ENCODE data around the gene IFIH1. TPM values are rescaled to one million over a fixed set of nuclear protein-coding genes. Genes with fewer than 3 reads are reported as not detected.

IFIH1 gene
- total RNA-seq, 1 experiment from 2014 or later: 4.7 TPM

DNA sequence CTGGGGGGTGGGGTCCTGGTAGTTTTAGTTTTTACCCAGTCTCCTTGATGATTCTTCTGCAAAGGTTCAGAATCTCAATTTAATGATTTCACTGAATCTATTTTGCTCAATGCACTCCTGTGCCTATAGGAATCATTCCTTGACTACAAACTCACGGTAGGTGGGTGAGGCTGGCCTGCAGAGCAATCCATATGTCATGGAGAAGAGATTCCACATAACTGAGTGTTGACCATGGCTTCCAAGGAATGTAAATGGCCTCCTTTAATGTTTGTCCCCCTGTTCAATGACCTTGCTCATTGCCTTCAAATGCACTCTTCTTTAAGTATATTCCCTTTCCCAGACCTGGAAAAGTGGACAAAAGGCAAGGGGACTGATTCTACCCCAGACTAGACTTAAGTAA, 87.7 kb downstream of the IFIH1 start:
- Histone ChIP-seq H3K79me2 (ENCODE audit: low read depth) (no peaks in the 10 kb centered on the region), H3K9me3 (ENCODE audit: insufficient read depth, low read depth) (no peaks in the 10 kb centered on the region), H3K36me3 (ENCODE audit: low read depth) (no peaks in the 10 kb centered on the region), H3K4me3 (no peak overlapping the region), H3K9me2 (ENCODE audit: insufficient read depth) (no peaks in the 10 kb centered on the region), H3K27me3 (ENCODE audit: insufficient read depth, low read depth) (no peaks in the 10 kb centered on the region), H3K4me1 (replicated peaks; ENCODE audit: insufficient read depth) (no peaks in the 10 kb centered on the region), H4K20me1 (ENCODE audit: insufficient read depth) (no peaks in the 10 kb centered on the region), H3K4me2 (no peak overlapping the region), H2AFZ (no peak overlapping the region), H3F3A (ENCODE audit: insufficient read depth, low read depth) (no peaks in the 10 kb centered on the region), H3K27ac (no peak overlapping the region)
- intact Hi-C loops (cut with micrococcal nuclease; ENCODE audit: unreplicated experiment): no loop called here
- ChIA-PET POLR2A (ENCODE audit: unreplicated experiment) (no interaction called here), CTCF (no interaction called here)
- no TSS peak for BruUV-seq (replicated peaks)
- no peak for DNase-seq
- no peak for TF ChIP-seq EZH2 (IDR thresholded peaks at IDR 0.05; ENCODE audit: low read depth)
- TF ChIP-seq, protein P1, sequence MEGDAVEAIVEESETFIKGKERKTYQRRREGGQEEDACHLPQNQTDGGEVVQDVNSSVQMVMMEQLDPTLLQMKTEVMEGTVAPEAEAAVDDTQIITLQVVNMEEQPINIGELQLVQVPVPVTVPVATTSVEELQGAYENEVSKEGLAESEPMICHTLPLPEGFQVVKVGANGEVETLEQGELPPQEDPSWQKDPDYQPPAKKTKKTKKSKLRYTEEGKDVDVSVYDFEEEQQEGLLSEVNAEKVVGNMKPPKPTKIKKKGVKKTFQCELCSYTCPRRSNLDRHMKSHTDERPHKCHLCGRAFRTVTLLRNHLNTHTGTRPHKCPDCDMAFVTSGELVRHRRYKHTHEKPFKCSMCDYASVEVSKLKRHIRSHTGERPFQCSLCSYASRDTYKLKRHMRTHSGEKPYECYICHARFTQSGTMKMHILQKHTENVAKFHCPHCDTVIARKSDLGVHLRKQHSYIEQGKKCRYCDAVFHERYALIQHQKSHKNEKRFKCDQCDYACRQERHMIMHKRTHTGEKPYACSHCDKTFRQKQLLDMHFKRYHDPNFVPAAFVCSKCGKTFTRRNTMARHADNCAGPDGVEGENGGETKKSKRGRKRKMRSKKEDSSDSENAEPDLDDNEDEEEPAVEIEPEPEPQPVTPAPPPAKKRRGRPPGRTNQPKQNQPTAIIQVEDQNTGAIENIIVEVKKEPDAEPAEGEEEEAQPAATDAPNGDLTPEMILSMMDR (conservative IDR thresholded peaks at IDR 0.05): no peak

DNA sequence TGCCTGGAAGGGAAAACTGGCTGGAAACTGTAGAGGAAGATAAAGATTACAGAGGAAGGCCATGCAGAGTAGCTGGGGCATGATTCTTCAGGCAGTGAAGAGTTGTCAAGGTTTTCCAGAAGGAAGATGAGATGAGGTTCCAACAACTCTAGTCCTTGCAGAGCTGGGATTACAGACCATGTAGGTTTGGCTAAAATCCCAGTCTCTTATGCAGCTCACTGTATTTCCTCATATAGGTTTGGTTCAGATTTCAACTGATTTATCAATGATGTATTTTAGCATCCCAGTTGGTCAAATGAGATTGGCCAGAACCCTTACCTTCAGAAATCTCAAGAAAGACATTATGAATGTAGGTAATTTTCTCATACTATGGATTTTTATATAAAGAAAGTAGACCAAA, 91.6 kb downstream of the IFIH1 start:
- no peak for DNase-seq
- H3K36me3 ChIP-seq (ENCODE audit: low read depth): no peaks in the 10 kb centered on the region
- H3F3A ChIP-seq (ENCODE audit: insufficient read depth, low read depth): no peaks in the 10 kb centered on the region
- no peaks in the 10 kb centered on the region for H3K27me3 ChIP-seq (ENCODE audit: insufficient read depth, low read depth)
- H3K27ac ChIP-seq: no peak overlapping the region
- no peak overlapping the region for H3K4me2 ChIP-seq
- no peaks in the 10 kb centered on the region for H3K4me1 ChIP-seq (replicated peaks; ENCODE audit: insufficient read depth)
- no peaks in the 10 kb centered on the region for H3K9me2 ChIP-seq (ENCODE audit: insufficient read depth)
- H2AFZ ChIP-seq: no peak overlapping the region
- ChIA-PET POLR2A (ENCODE audit: unreplicated experiment) (no interaction called here), CTCF (no interaction called here)
- intact Hi-C loops (cut with micrococcal nuclease; ENCODE audit: unreplicated experiment): no loop called here
- no peaks in the 10 kb centered on the region for H3K79me2 ChIP-seq (ENCODE audit: low read depth)
- no peak overlapping the region for H3K4me3 ChIP-seq
- H4K20me1 ChIP-seq (ENCODE audit: insufficient read depth): no peaks in the 10 kb centered on the region
- BruUV-seq (replicated peaks): no TSS peak
- TF ChIP-seq EZH2 (IDR thresholded peaks at IDR 0.05; ENCODE audit: low read depth): no peak
- TF ChIP-seq, protein P1 (conservative IDR thresholded peaks at IDR 0.05): no peak
- H3K9me3 ChIP-seq (ENCODE audit: insufficient read depth, low read depth): no peaks in the 10 kb centered on the region

DNA sequence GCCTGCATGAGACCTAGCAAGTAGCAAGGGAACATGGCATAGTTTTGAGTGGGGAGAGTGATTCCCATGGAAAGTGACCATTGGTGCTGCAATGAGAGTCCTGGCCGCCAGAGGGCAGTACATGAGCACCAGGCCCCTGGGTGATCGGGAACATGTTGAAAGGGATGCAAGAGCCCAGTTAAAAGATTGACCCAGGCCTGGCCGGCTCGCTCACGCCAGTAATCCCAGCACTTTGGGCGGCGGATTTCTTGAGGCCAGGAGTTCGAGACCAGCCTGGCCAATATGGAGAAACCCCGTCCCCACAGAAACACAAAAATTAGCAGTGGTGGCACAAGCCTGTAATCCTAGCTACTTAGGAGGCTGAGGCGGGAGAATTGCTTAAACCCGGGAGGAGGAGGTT, 97.4 kb downstream of the IFIH1 start:
- Histone ChIP-seq H3K27ac (no peak overlapping the region), H2AFZ (no peak overlapping the region), H3K9me2 (ENCODE audit: insufficient read depth) (no peaks in the 10 kb centered on the region), H3K9me3 (ENCODE audit: insufficient read depth, low read depth) (no peaks in the 10 kb centered on the region), H3K27me3 (ENCODE audit: insufficient read depth, low read depth) (no peaks in the 10 kb centered on the region), H4K20me1 (ENCODE audit: insufficient read depth) (no peaks in the 10 kb centered on the region), H3K36me3 (ENCODE audit: low read depth) (no peaks in the 10 kb centered on the region), H3K4me2 (no peak overlapping the region), H3K79me2 (ENCODE audit: low read depth) (no peaks in the 10 kb centered on the region), H3K4me1 (replicated peaks; ENCODE audit: insufficient read depth) (no peaks in the 10 kb centered on the region), H3K4me3 (no peak overlapping the region), H3F3A (ENCODE audit: insufficient read depth, low read depth) (no peaks in the 10 kb centered on the region)
- CTCF ChIA-PET: interaction anchor here (2.5 kb wide), 1 partner anchor 77 kb away, joined by 26 read pairs; no protein-coding TSS in a partner anchor
- POLR2A ChIA-PET (ENCODE audit: unreplicated experiment): no interaction called here
- TF ChIP-seq EZH2 (IDR thresholded peaks at IDR 0.05; ENCODE audit: low read depth): no peak
- TF ChIP-seq, protein P1 (conservative IDR thresholded peaks at IDR 0.05): peak; percentile 66
- intact Hi-C loops (cut with micrococcal nuclease; ENCODE audit: unreplicated experiment): loop anchor here (1.0 to 5.0 kb wide), 3 partner anchors 23 to 77 kb away; partner anchors contain the start of gene GCG
- peak in 1 of 2 experiments; percentile 41 for DNase-seq
- BruUV-seq (replicated peaks): no TSS peak

All from PC-9 (cell line).